ENCODE data around the gene PDCD11. TPM values are rescaled to one million over a fixed set of nuclear protein-coding genes. Genes with fewer than 3 reads are reported as not detected.

The PDCD11 gene
- total RNA-seq, 1 experiment from 2014 or later, result 106 TPM

- DNase-seq (ENCODE audit: low read depth, low spot score), result no peak
- ChIA-PET RAD21 (ENCODE audit: low non-redundant PET in 1 of 2, low total read pairs in 2 of 2, uncharacterized antibody in 2 of 2, unreplicated experiment in 2 of 2) (no interaction called here), CTCF (interaction anchor here (1.0 kb wide), 1 partner anchor 12 kb away, joined by 3 read pairs; no protein-coding TSS in a partner anchor), POLR2A (no interaction called here)
- TF ChIP-seq SIN3A (IDR thresholded peaks at IDR 0.05; ENCODE audit: low read depth) (no peak), POLR2AphosphoS5 (IDR thresholded peaks at IDR 0.05; ENCODE audit: low read depth, low read length) (no peak), CTCF (IDR thresholded peaks at IDR 0.05 in 2 of 3, conservative IDR thresholded peaks at IDR 0.05 in 1 of 3; ENCODE audit: borderline replicate concordance in 1 of 3, insufficient read depth in 1 of 3, low read depth in 2 of 3, low read length in 2 of 3) (no peak)
- Histone ChIP-seq H3K27me3 (ENCODE audit: insufficient read depth, low read length) (no peaks in the 10 kb centered on the region), H3K79me2 (ENCODE audit: insufficient read depth, low read length) (no peaks in the 10 kb centered on the region), H4K20me1 (ENCODE audit: insufficient read depth) (no peaks in the 10 kb centered on the region), H3K4me2 (ENCODE audit: low read length) (no peak overlapping the region), H3K4me3 (replicated peaks in 1 of 2; ENCODE audit: low read depth in 1 of 2, low read length in 2 of 2) (no peak overlapping the region), H3K36me3 (ENCODE audit: control insufficient read depth in 1 of 2, insufficient read depth in 2 of 2, low read length in 2 of 2) (no peaks in the 10 kb centered on the region), H3K9me2 (ENCODE audit: insufficient read depth) (no peaks in the 10 kb centered on the region), H3K9me3 (ENCODE audit: control insufficient read depth in 1 of 2, insufficient read depth in 1 of 2, low read depth in 1 of 2, low read length in 2 of 2) (no peaks in the 10 kb centered on the region), H3K9ac (ENCODE audit: low read length) (no peak overlapping the region), H2AFZ (ENCODE audit: low read depth, low read length, poor library complexity, severe bottlenecking) (no peak overlapping the region), H3K27ac (ENCODE audit: low read depth, low read length) (no peak overlapping the region), H3K4me1 (ENCODE audit: control insufficient read depth in 1 of 2, insufficient read depth in 2 of 2, low read length in 2 of 2) (peaks cover 5 to 15% of the 10 kb centered on the region in 2 experiments; a peak in 3 of 4 replicates)
- intact Hi-C loops (cut with micrococcal nuclease), result no loop called here
- BruUV-seq (replicated peaks), result no TSS peak
- no peak for ATAC-seq
Measured at GRCh38 chr10:103469201-103469600, 72.8 kb downstream of the PDCD11 start.

- CTCF ChIA-PET, result no interaction called here
- Histone ChIP-seq H4K20me1 (ENCODE audit: insufficient read depth) (no peaks in the 10 kb centered on the region), H3K36me3 (ENCODE audit: control insufficient read depth in 1 of 2, insufficient read depth in 2 of 2, low read length in 2 of 2) (no peaks in the 10 kb centered on the region), H3K27me3 (ENCODE audit: insufficient read depth, low read length) (no peaks in the 10 kb centered on the region), H3K9me2 (ENCODE audit: insufficient read depth) (no peaks in the 10 kb centered on the region), H3K4me2 (ENCODE audit: low read length) (peak overlapping the region; percentile 33), H3K9ac (ENCODE audit: low read length) (no peak overlapping the region), H3K27ac (ENCODE audit: low read depth, low read length) (no peak overlapping the region), H3K79me2 (ENCODE audit: insufficient read depth, low read length) (no peaks in the 10 kb centered on the region), H3K4me1 (ENCODE audit: control insufficient read depth in 1 of 2, insufficient read depth in 2 of 2, low read length in 2 of 2) (peaks cover 5 to 15% of the 10 kb centered on the region in 2 experiments; a peak in 3 of 4 replicates), H3K9me3 (ENCODE audit: control insufficient read depth in 1 of 2, insufficient read depth in 1 of 2, low read depth in 1 of 2, low read length in 2 of 2) (no peaks in the 10 kb centered on the region), H3K4me3 (replicated peaks in 1 of 2; ENCODE audit: low read depth in 1 of 2, low read length in 2 of 2) (no peak overlapping the region), H2AFZ (ENCODE audit: low read depth, low read length, poor library complexity, severe bottlenecking) (no peak overlapping the region)
- RAD21 ChIA-PET (ENCODE audit: low non-redundant PET in 1 of 2, low total read pairs in 2 of 2, uncharacterized antibody in 2 of 2, unreplicated experiment in 2 of 2), result no interaction called here
- ATAC-seq (peak; percentile 25; the same call in 1 of the 2 replicates), DNase-seq (ENCODE audit: low read depth, low spot score) (no peak)
- intact Hi-C loops (cut with micrococcal nuclease), result no loop called here
- POLR2A ChIA-PET, result no interaction called here
- no TSS peak for BruUV-seq (replicated peaks)
- TF ChIP-seq EZH2phosphoT487 (IDR thresholded peaks at IDR 0.05; ENCODE audit: borderline replicate concordance) (no peak), REST (IDR thresholded peaks at IDR 0.05; ENCODE audit: low read depth) (no peak), CBX3 (IDR thresholded peaks at IDR 0.05; ENCODE audit: low read depth) (no peak), TCF7L2 (IDR thresholded peaks at IDR 0.05; ENCODE audit: borderline replicate concordance, extremely low read depth, insufficient read depth, insufficient read length) (no peak), FOSL1 (IDR thresholded peaks at IDR 0.05; ENCODE audit: low read depth) (no peak; the same call in 1 of the 2 replicates), ZNF274 (IDR thresholded peaks at IDR 0.05; ENCODE audit: low read depth, low read length) (no peak), CTCF (IDR thresholded peaks at IDR 0.05 in 2 of 3, conservative IDR thresholded peaks at IDR 0.05 in 1 of 3; ENCODE audit: borderline replicate concordance in 1 of 3, insufficient read depth in 1 of 3, low read depth in 2 of 3, low read length in 2 of 3) (no peak)
Measured at GRCh38 chr10:103470761-103471653, 74.6 kb downstream of the PDCD11 start.
